Pancreas (tissue), 10 donors: ENCODE data around the gene FHOD3. TPM values are rescaled to one million over a fixed set of nuclear protein-coding genes. Genes with fewer than 3 reads are reported as not detected.

Experiments
- ATAC-seq, 4 donors: fragments of 200-7000 bp; cut with Tn5 transposase; one replicate each; pipeline versions ENCODE4 v1.8.0 to v1.9.1; 2020; ENCODE audit warnings: mild to moderate bottlenecking in 4 of 4, moderate library complexity in 4 of 4
- DNase-seq, 6 donors: peaks; one replicate each; pipeline ENCODE4 v3.0.0-alpha.2; 2020
- FAIRE-seq: peaks from 2 replicates; lab custom pipeline; 2012; peaks lifted over from hg19 to GRCh38; lab: Jason Lieb, UNC
- H3K27ac ChIP-seq, 4 donors: fragments of 200-600 bp; sonication (generic); 1 replicate in 3 of 4; 2 replicates in 1 of 4; pipeline versions ENCODE4 v1.5.0 to v1.8.0; 2020
- H3K27me3 ChIP-seq, 4 donors: fragments of 200-600 bp; one replicate each; pipeline ENCODE4 v1.8.0; 2021
- H3K36me3 ChIP-seq, 3 donors: fragments of 200-600 bp; sonication (generic) in 1 of 3; one replicate each; pipeline versions ENCODE4 v1.5.0 to v1.8.0; 2020 to 2021
- H3K4me1 ChIP-seq, 3 donors: fragments of 200-600 bp; one replicate each; pipeline ENCODE4 v1.8.0; 2021
- H3K4me3 ChIP-seq, 4 donors: fragments of 200-600 bp; sonication (generic) in 2 of 4; one replicate each; pipeline versions ENCODE4 v1.5.0 to v1.8.0; 2020 to 2021
- H3K9me3 ChIP-seq, 4 donors: fragments of 200-600 bp; one replicate each; pipeline ENCODE4 v1.8.0; 2021
- CTCF ChIP-seq, 4 donors: fragments of 200-600 bp; sonication (generic) in 3 of 4; IDR thresholded peaks; one replicate each; pipeline versions ENCODE4 v1.5.0 to v1.8.0; 2021; ENCODE audit warnings: antibody characterized with exemption in 4 of 4
- WGBS, 2 donors: extraction: QIAGEN DNeasy Blood & Tissue Kit; methylation state at CpG; one replicate each; pipeline ENCODE4 v1.1.7; 2013; 5-methylcytosine and 5-hydroxymethylcytosine counted together
- intact Hi-C, 3 donors: fragments of 100-400 bp; cut with DNase I; formaldehyde crosslinking; loops; one replicate each; pipeline versions ENCODE4 v1.11.1 to v1.14.2; 2022
- polyA plus RNA-seq, 2 donors: library from polyadenylated mRNA; stranded (reverse); fragments of 200-250 nt; gene quantifications; one replicate each; pipeline ENCODE4 v1.2.3, GENCODE V29; 2013
- total RNA-seq, 6 donors: library from RNA; stranded (reverse); fragmentation: NEBNext Ultra II Directional in 4 of 6; extraction: Animal tissue kit (Norgen Biotek cat#: 25700) in 4 of 6; gene quantifications; one replicate each; pipeline versions ENCODE4 v1.2.1 to v1.2.4, GENCODE V29; 2021 to 2023
- donor health status: healthy with polysubstance abuse.
- donor health status: DM: no; HTN: no; CAD: no; lungs with moderate emphysema.
- donor health status: DM: no; HTN: no; CAD: no.
- donor health status: control.
- donor health status: control.
- donor health status: Bipolar disorder and iron deficiency.
- donor health status: DM: yes; HTN: yes; CAD: no.
- donor health status: DM: no; HTN: no; CAD: no.
- donor health status: DM: no; HTN: no; CAD: no.
- donor health status: DM: yes; HTN: yes; CAD: no.

The FHOD3 gene
- total and polyA plus RNA-seq, 8 donors, result 0.25 to 4.3 (median 1.2) TPM

- intact Hi-C loops, result no loop called here
- WGBS, 2 donors, result 95 to 99% methylated on average over 1 of the region's 1 CpG
- no peak for TF ChIP-seq CTCF (IDR thresholded peaks at IDR 0.05)
- Histone ChIP-seq H3K4me3 (no peak overlapping the region), H3K27ac (no peak overlapping the region), H3K27me3 (no peaks in the 10 kb centered on the region), H3K4me1 (no peaks in the 10 kb centered on the region), H3K9me3 (no peaks in the 10 kb centered on the region), H3K36me3 (no peaks in the 10 kb centered on the region)
- DNase-seq (no peak), ATAC-seq (no peak), FAIRE-seq (no peak)
Measured at GRCh38 chr18:36358141-36358540, 60.6 kb downstream of the FHOD3 start.

- 89 to 94% methylated on average over 1 of the region's 1 CpG for WGBS, 2 donors
- intact Hi-C loops, result no loop called here
- H3K9me3 ChIP-seq, result no peaks in the 10 kb centered on the region
Measured at GRCh38 chr18:36360256-36360909, 62.9 kb downstream of the FHOD3 start.

GRCh38 chr18:36364911-36365624 is 67.6 kb downstream of the FHOD3 start:
- no peak for FAIRE-seq
- 85 to 97% methylated on average over 2 of the region's 2 CpGs for WGBS, 2 donors
- intact Hi-C loops, result no loop called here

More at GRCh38 chr18:36360256-36360909, 62.9 kb downstream of the FHOD3 start:
- Histone ChIP-seq H3K27ac (no peak overlapping the region), H3K4me1 (no peaks in the 10 kb centered on the region), H3K27me3 (no peaks in the 10 kb centered on the region), H3K4me3 (no peak overlapping the region), H3K36me3 (no peaks in the 10 kb centered on the region)
- ATAC-seq (no peak), FAIRE-seq (no peak), DNase-seq (no peak)
- TF ChIP-seq CTCF (IDR thresholded peaks at IDR 0.05), result no peak

GRCh38 chr18:36365836-36366775 is 68.6 kb downstream of the FHOD3 start:
- H3K27ac ChIP-seq, result no peak overlapping the region
- TF ChIP-seq CTCF (IDR thresholded peaks at IDR 0.05), result no peak
- no peak overlapping the region for H3K4me3 ChIP-seq
- H3K36me3 ChIP-seq, result no peaks in the 10 kb centered on the region
- WGBS, 2 donors, result 74 to 82% methylated on average over 7 of the region's 7 CpGs
- H3K9me3 ChIP-seq, result no peaks in the 10 kb centered on the region
- DNase-seq (no peak), FAIRE-seq (no peak), ATAC-seq (peak in 2 of 4 donors; percentile 27 to 54)
- intact Hi-C loops, result no loop called here
- H3K27me3 ChIP-seq, result no peaks in the 10 kb centered on the region
- no peaks in the 10 kb centered on the region for H3K4me1 ChIP-seq

More at GRCh38 chr18:36364911-36365624, 67.6 kb downstream of the FHOD3 start:
- Histone ChIP-seq H3K4me3 (no peak overlapping the region), H3K27me3 (no peaks in the 10 kb centered on the region), H3K27ac (no peak overlapping the region), H3K36me3 (no peaks in the 10 kb centered on the region), H3K9me3 (no peaks in the 10 kb centered on the region), H3K4me1 (no peaks in the 10 kb centered on the region)
- no peak for TF ChIP-seq CTCF (IDR thresholded peaks at IDR 0.05)
- no peak for DNase-seq
- ATAC-seq, result no peak
